ENCODE results near the gene SAMD4A.
"Not testable (repeated sequence)": the region's sequence is repeated elsewhere in the genome, so short reads cannot be mapped to it uniquely, and the experiment has no call there.

Gene SAMD4A

DNA sequence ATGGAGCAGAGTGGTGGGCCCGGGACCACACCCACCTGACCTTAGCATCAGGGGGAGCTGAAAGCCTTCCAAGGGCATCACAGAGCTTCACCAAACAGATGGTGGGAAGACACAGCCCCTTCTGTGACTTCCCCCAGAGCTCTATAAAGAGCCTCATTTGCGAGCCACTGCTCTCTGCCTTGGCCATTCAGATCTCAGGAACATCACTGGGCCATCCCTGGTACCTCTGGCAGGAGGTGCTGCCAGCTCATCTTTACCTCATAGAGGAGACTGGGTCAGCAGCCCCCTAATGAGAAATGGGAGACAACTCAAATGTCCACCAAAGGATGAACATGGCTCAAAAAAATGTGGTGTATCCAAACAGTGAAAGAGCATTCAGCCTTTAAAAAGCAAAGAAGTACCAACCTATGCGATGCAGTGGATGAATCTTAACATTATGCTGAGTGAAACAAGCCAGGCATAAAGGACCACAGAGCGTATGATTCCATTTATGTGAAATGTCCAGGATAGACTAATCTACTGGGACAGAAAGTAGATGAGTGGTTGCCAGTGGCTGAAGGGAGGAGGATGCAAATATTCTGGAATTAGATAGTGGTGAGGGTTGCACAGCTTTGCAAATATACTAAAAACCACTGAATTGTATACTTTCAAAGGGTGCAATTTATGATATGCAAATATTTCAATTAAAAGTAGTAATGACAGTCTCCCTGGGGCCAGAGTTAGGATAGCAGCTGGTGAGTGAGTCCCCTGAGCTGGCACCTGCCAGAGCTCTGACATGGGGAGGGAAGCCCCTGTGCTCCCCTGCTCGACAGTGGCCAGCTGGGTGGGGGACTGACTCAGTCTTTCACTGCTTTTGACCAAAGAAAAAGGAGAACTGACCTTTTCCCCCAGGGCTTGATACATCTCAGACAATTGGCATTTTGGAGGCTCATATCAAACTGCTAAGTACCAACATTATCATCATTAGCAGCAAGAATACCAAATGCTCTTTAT lies 219.1 kb downstream of the SAMD4A start:
- DNase-seq, result no peak

DNA sequence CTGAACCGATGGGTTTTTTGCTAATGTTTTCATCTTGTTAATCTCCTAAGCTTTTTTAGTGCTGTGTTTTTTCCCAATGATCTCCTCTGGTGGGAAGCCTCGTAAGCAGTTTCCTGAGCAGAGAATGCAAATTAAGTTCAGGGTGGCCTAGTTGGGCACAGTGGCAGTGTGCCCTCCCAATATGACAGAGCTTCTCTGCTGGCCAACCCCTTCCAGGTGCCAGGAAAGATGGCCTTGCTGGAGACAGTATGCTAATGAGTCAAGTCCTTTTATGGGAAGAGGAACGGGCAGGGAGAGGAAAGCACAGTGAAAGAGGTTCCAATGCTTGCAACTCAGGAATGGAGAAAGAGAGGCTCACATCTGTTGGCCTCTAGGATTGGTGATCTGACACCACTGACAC lies 219.9 kb downstream of the SAMD4A start:
- no peak for DNase-seq

DNA sequence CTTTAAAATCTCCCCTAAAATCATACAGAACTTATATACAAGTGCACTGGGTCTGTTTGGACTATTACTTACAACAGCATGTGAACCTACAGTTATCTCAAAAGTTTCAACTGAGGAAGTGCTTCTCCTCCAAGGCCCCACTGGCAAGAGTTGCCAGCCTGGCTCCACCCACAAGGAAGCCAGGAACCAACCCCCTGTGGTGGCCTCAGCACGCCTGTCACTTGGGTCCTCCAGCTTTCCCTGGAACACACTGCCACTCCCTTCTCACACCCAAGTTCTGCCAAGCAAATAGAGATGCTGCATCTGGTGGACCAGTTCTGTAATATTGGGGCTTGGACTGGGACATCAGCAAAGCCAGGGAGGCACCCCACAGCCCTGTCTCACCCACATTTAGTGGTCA lies 220.3 kb downstream of the SAMD4A start:
- no peak for DNase-seq

DNA sequence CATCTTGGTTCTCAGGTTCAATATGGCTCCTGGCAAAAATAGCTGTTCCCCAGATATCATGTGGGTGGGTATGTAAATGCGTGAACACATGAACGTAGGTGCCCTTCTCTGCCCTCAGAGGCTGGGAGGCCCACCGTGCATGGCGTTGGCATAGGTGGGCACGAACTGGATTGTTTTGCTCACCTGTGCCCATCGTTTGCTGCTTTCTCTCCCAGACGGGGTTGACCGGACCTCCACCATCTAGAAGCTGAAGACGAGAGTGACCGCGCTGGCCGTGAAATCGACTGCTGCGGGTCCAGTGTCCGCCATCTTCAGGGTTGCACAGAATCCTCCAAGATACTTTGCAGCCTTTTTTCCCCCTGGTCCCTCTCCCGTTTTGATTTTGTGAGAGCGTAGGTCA lies 221.8 kb downstream of the SAMD4A start:
- DNase-seq, result no peak

DNA sequence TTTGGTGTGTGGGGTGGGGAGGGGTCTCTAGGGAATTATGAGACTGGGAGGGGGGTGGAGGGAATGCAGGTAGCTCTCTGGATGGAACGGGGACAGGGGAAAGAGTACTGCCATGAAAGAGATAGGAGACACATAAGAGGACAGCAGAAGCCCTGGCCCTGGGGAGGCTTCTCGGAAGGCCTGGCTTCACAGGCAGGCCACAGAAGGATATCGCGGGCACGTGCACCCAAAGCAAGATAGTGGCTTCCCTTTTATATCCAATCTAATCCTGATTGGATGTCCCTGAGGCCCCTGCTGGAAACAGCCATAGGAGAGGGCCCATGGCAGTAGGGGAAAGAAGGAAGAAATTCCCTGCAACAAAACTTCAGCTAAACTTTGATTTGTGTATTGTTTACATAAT lies 222.2 kb downstream of the SAMD4A start:
- no peak for DNase-seq

DNA sequence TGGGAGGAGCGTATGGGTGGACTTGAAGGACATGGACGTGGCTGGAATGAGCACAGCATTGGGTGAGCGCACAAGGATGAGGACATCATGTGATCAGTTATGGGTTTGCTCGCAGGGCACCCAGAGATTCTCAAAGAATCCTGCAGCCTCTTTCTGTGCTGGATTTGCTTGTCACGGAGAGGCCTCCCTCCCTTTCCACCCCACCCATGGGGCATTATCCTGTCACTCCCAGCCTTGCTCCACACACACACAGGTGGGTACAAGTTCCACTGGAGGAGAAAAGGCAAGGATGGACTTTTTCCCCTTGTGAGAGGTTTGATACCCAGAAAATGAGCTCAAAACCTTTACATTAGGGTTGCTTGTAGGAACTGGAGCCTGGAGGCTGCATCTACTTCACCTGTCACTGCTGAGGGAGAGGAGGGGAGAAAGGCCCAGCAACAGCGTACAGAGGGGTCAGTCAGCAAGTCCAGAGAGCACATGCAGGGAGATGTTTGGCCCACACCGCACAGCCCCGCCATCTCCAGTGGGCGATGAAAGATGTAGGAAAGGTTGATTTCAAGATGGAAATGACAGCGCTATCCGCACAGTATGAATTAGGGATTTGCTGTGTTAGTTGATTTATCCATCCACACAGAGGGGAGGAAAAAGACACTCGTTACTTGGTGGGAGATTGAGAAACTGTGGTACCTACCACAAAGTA lies 223.0 kb downstream of the SAMD4A start:
- no peak for DNase-seq

DNA sequence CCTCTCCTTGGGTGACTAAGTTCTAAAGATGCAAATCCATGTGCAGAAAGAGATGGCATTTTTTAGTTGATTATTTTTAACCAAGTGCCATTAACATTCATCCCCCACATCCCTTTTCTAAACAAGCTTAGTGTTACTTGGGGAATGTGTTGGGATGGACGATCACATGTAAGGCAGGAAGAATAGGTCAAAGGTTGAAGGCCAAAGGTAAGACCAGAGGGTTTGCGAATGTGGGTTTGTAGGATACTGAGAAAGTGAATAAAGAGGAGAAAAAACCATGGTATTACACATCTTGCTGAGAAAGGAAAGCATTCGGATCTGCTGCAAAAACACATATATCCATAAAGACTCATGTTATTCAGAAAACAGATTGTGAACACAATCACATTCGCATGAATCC lies 224.1 kb downstream of the SAMD4A start:
- DNase-seq, result no peak

DNA sequence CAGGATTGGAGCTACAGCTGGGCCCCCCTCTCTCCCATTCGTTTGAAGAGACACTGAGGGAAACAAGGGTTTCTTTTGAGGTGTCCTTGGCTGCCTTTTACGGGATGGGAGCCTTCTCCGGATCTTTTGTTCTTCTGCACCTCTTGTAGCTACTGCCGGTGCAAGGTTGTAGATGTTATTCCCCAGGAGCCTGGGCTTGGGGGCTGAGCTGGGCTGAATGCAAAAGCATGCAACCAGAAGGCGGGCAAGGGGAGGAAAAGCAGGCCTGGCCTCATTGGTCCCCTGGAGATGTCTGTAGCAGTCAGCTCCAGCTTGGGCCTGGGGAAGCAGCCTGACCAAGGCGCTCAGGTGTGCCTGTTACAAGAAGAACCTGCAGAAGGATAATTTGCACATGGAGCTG lies 225.4 kb downstream of the SAMD4A start:
- DNase-seq, result no peak

DNA sequence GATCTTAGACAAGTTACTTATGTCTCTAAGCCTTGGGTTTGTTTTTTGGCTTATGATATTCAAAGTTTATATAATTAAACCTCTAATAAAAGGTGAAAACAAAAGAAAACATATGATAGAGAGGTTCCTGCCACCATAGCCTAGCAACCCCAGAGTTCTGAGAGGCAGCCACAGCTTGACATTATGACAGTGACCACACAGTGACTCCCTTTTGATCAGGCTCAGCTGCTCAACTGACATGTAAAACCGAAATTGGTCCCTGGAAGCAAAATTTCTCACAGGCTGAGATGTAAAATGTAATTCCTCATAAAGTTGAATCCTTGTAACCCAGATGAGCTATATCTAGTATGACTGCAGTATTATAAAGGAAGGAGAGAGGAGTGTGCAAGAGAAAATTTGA lies 227.2 kb downstream of the SAMD4A start:
- DNase-seq, result no peak

DNA sequence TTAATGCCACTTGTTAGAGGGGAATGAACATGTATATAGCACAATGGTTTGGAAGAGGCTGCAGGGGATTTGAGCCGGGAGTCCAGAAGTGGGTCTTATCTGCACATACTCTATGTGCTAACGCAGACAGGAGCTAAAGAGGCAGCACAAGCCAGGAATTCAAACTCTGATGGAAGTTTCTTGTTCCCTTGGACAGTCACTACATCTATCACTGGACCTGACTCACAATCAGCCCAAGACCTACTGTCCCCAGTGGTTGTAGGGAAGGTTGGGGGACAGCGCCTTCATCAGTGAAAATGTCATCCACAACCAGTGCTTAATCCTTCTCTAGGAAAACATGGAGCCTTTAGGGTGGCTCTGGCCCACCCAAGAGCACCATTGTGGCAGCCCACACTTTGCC lies 227.9 kb downstream of the SAMD4A start:
- no peak for DNase-seq

DNA sequence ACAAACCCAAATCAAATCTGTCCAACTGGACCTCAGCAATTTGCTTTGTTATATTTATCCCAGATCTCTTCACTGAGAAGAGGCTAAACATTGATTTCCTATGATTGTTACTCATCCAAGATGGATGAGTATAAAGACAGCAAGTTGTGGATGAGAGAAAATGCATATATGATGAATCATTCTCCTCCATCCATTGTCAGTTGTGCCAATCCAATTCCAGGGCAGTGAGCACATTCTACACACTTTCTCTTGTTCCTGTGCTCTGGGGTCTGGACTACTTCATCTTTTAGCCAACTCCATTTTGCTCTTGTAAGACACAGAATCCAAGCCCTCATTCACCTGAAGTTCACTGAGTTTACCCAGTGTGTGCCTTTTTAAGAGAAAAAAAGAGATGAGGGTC lies 230.0 kb downstream of the SAMD4A start:
- no peak for DNase-seq

DNA sequence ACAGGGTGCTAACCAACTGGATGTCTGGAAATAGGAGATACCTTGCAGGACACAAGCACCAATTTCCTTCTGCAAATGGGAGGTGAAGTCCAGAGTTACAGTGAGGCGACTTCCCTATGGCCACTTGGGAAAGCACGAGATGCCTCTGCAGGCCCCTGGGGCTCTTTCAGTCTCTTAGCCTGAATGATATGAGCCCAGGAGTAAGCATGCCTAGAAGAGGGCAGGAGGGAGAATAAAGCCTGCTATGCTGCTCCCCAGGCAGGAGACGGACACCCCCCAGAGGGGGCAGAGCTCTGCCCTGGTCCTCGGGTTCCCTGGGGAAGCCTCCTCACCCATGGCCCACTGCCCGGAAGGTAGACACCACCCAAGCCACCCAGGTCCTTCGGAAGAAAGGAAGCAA lies 230.6 kb downstream of the SAMD4A start:
- no peak for DNase-seq

DNA sequence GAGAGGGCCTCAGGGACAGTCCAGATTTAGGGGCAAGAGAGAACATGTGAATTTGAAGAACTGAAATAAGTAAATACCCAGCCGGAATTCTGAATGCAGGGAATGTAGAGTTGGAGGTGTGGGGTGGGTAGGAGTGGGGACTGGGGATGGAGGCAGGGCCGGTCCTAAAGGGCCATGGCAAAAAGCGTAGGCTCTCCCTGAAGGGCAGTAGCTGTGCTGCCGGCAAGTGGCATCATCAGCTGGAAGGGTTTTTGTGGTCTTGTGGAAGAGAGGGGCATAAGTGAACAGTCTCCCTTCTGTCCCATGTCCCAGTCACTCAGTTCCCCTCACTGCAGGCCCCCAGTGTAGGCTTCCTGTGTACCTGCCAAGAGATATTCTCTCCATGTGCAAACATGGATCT lies 231.1 kb downstream of the SAMD4A start:
- no peak for DNase-seq

DNA sequence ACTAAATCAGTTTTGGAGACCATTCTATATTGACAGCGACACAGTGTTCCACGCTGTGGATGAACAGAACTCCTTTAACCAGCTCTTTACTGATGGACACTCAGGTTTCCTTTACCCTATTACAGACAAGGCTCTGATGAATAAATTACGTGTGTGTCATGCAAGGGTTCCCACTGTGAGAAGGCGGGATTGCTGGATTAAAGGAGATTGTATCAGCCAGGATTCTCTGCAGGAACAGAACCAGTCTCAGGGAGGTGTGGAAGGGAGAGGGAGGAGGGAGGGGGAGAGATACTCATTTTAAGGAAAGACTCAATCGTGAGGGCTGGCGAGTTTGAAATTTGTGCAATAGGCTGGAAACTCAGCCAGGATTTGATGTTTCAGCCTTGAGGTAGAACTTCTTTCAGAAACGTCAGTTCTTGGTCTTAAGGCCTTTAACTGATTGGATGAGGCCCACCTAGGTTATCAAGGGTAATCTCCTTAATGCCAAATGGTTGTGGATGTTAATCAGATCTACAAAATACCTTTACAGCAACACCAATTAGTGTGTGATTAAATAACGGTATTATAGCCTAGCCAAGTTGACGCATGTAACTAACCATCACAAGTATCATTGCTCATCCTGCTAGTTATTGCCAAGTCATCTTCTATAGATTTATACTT lies 231.7 kb downstream of the SAMD4A start:
- no peak for DNase-seq

DNA sequence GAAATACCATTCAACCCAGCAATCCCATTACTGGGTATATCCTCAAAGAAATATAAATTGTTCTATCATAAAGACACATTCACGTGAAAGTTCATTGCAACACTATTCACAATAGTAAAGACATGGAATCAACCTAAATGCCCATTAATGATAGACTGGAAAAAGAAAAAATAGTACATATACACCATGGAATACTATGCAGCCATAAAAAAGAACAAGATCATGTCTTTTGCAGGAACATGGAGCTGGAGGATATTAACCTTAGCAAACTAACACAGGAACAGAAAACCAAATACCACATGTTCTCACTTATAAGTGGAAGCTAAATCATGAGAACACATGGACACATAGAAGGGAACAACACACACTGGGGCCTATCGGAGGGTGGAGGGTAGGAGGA lies 234.6 kb downstream of the SAMD4A start:
- DNase-seq, result not testable (repeated sequence)

DNA sequence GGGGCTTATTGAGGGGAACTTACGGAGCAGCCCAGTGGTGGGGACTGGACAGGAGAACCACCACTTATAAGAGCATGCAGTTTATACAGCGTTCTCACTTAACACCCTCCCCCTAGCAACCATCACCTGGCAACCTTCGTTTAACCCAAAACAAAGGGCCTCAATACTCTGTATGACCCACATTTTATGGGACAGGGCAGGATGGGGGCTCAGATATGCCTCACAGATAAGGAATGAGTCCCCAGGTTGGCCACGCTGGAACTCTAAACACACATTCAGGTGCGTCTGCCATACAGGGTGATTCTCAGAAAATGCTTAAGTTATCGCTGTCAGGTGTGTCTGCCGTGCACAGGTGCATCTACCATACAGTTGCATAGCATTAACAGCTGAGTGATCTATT lies 236.5 kb downstream of the SAMD4A start:
- no peak for DNase-seq

DNA sequence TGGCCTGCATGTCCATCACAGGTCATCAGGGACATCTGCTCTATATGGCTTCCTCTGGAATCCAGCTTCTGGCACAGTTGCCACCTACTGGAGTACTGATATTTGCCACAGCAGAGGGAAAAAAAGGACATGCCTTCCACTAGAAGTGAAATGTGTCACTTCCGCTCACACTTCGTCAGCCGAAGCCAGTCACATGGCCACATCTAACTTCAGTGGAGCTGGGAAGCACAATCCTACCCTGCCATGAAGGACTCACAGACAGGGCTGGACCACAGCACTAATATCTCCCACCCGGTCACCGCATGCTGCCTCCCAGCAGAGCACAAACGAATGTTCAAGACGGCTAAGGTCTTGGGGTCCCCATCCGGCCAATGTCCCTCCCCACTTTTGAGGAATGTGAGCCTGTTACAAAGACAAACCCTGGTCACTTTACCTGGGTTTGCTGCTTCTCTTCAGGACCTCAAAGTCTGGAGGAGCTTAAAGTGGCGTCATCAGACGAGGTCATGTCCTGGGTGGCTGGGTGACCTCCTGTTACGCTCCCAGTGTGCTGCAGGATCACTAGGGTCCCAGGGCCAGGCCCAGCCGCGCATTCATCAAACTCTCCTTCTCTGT lies 237.1 kb downstream of the SAMD4A start:
- DNase-seq, result no peak

DNA sequence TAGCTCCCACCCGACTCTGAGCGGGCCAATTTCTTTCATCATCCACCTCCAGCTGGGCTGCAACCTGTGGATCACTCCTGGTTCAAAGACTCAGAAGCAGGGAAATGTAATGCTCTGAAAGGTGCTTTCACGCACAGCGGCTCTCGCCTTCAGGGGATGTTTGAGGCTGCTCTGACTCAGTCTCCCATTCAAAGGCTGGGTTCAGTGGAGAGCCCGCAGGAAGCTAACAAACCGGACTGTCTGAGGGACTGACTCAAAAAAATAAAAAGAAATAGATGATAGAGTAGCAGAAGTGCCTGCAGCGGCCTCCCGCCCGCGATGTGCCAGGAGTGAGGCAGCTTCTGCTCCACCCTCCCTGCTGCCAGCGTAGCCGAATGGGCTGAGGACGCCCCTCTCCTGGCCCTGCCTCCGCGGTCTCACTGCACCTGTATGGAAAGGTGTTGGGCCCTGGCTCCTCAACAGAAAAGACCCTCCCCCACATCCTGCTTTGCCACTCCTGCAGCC lies 237.7 kb downstream of the SAMD4A start:
- DNase-seq, result no peak

DNA sequence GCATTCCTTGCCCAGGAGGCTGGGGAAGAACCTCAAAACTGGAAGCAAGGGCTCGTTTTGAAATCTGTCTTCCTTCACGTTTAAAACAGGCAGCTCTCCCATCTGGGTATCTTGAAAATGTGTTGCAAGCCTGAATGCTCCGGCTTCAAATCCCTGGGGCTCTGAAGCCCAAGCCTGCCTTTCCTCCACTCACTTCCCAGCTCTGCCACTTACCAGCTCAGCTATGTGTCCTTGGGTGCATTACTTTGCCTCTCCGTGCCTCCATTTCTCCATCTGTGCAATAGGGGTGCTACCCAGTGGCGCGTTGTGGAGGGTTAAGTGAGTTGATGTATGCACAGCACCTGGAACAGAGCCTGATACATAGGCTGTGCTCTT lies 238.1 kb downstream of the SAMD4A start:
- no peak for DNase-seq

DNA sequence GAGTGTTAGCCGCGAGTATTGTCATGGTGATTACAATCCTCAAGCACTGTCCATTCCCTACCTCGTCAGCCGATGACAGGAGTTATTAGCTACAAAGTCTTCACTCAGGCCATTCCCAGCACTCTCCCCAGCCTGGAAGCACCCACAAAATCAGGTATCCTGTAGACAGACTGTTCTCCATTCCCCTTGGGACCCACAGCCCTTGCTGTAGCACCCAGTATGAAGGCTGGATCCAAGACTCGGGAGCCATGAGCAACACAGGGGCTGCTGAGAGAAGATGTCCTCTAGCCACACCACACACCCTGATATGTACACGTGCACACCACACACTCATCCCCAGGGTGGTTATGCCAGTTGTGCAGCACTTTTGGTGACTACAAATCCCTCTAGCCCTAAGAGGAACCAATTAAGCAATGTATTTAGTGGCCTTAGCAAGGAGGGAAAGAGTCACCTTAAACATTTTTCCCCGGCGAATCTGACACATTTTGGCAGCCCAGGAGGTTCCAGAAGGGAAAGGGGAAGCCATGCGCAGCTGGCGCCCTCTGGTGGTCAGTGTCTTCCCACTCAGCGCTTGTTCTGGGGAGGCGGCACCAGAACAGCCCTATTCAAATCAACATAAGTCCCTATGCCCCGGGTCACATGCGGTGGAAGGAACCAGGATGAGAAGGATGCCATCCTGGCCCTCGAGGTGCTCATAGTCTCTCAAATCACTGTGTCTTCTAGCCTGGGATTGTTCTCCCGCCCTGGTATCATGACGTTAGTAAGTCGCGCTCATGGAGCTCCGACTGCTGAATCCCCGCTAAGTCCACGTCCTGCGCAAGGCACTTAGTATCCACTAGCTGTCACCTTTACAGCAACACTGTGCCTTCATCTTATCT lies 238.8 kb downstream of the SAMD4A start:
- peak; percentile 3 for DNase-seq

DNA sequence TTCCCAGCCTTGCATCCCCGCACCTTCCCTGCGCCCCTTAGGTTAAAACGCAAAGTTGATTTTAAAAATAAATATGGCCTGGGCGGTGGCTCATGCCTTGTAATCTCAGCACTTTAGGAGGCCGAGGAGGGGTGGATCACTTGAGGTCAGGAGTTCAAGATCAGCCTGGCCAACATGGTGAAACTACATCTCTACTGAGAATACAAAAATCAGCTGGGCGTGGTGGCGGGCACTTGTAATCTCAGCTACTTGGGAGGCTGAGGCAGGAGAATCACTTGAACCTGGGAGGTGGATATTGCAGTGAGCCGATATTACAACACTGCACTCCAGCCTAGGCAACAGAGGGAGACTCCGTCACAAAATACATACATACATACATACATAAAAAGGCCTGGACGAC lies 239.7 kb downstream of the SAMD4A start:
- no peak for DNase-seq

DNA sequence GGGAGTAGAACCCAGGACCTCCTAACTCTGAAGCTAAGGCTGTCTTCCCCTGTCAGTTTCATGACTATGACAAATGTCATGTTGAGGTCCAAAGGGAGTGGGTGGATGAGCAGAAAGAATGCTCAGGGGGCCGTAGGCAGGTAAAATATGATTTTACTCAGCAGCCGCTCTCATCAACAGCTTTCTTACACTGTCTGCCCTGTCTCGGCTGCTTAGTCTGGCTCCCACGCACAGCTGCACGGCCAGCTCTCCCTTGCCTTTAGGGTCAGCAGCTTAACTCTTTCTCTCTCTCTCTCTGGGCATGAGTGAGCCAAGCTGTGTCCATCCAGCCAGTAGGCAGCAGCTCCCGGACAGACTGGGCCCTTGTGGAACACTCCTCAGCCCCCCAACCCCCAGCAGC lies 240.5 kb downstream of the SAMD4A start:
- no peak for DNase-seq

Measured in GOT3 (cell line).